ENCODE results near the gene AGK.

The AGK gene

GRCh38 chr7:141649865-141650634 lies 98.8 kb downstream of the AGK start:
- DNase-seq = peak; percentile 85 to 95 (median 95)
- Histone ChIP-seq H3K27me3 (replicated peaks in 2 of 5; ENCODE audit: control insufficient read depth in 4 of 5, insufficient read depth in 5 of 5, low read length in 4 of 5) (no peaks in the 10 kb centered on the region), H3K4me3 (ENCODE audit: control insufficient read depth in 1 of 7, extremely low read depth in 1 of 7, insufficient read depth in 4 of 7, low read depth in 2 of 7, low read length in 6 of 7) (no peak overlapping the region), H3K4me1 (ENCODE audit: control extremely low read depth in 1 of 4, control insufficient read depth in 4 of 4, insufficient read depth in 4 of 4, low read length in 3 of 4) (peaks cover 5 to 17% (median 9%) of the 10 kb centered on the region in 4 experiments), H3K9me3 (ENCODE audit: control extremely low read depth in 1 of 5, control insufficient read depth in 4 of 5, insufficient read depth in 2 of 5, low read depth in 1 of 5, low read length in 4 of 5) (no peaks in the 10 kb centered on the region), H3K27ac (ENCODE audit: insufficient read depth in 1 of 2, low read depth in 1 of 2, low read length in 2 of 2, poor library complexity in 1 of 2, severe bottlenecking in 2 of 2) (peak overlapping the region; percentile 67 to 85), H3K36me3 (ENCODE audit: control insufficient read depth in 4 of 4, insufficient read depth in 4 of 4, low read length in 3 of 4) (peaks cover 0 to 51% (median 12%) of the 10 kb centered on the region in 4 experiments)
- ChIA-PET CTCF (interaction anchor here (0.7 to 19.0 kb wide), 16 partner anchors 8 to 839 kb away, joined by 3 to 233 read pairs (median 4); partner anchors contain the start of genes AGK, SSBP1 and WEE2), POLR2A (interaction anchor here (1.0 kb wide), 1 partner anchor 15 kb away, joined by 4 read pairs; no protein-coding TSS in a partner anchor)
- WGBS (ENCODE audit: insufficient coverage) = 21% methylated on average over 4 of the region's 6 CpGs

GRCh38 chr7:141651417-141651816 lies 100.2 kb downstream of the AGK start:
- DNase-seq = no peak
- ChIA-PET CTCF (interaction anchor here (0.9 to 19.0 kb wide), 9 partner anchors 8 to 134 kb away, joined by 3 to 233 read pairs (median 6); partner anchors contain the start of genes SSBP1 and WEE2), POLR2A (interaction anchor here (0.7 kb wide), 1 partner anchor 717 kb away, joined by 4 read pairs; no protein-coding TSS in a partner anchor)
- Histone ChIP-seq H3K4me3 (ENCODE audit: control insufficient read depth in 1 of 7, extremely low read depth in 1 of 7, insufficient read depth in 4 of 7, low read depth in 2 of 7, low read length in 6 of 7) (no peak overlapping the region), H3K9me3 (ENCODE audit: control extremely low read depth in 1 of 5, control insufficient read depth in 4 of 5, insufficient read depth in 2 of 5, low read depth in 1 of 5, low read length in 4 of 5) (no peaks in the 10 kb centered on the region), H3K27me3 (replicated peaks in 2 of 5; ENCODE audit: control insufficient read depth in 4 of 5, insufficient read depth in 5 of 5, low read length in 4 of 5) (no peaks in the 10 kb centered on the region), H3K4me1 (ENCODE audit: control extremely low read depth in 1 of 4, control insufficient read depth in 4 of 4, insufficient read depth in 4 of 4, low read length in 3 of 4) (peaks cover 5 to 17% (median 9%) of the 10 kb centered on the region in 4 experiments), H3K27ac (ENCODE audit: insufficient read depth in 1 of 2, low read depth in 1 of 2, low read length in 2 of 2, poor library complexity in 1 of 2, severe bottlenecking in 2 of 2) (peak overlapping the region in 1 of 2 experiments; percentile 85), H3K36me3 (ENCODE audit: control insufficient read depth in 4 of 4, insufficient read depth in 4 of 4, low read length in 3 of 4) (peaks cover 0 to 46% (median 13%) of the 10 kb centered on the region in 4 experiments)
- WGBS (ENCODE audit: insufficient coverage) = 99% methylated on average over 9 of the region's 9 CpGs

GRCh38 chr7:141652691-141653090 lies 101.5 kb downstream of the AGK start:
- Histone ChIP-seq H3K36me3 (ENCODE audit: control insufficient read depth in 4 of 4, insufficient read depth in 4 of 4, low read length in 3 of 4) (peaks cover 0 to 39% (median 18%) of the 10 kb centered on the region in 4 experiments), H3K4me3 (ENCODE audit: control insufficient read depth in 1 of 7, extremely low read depth in 1 of 7, insufficient read depth in 4 of 7, low read depth in 2 of 7, low read length in 6 of 7) (no peak overlapping the region), H3K9me3 (ENCODE audit: control extremely low read depth in 1 of 5, control insufficient read depth in 4 of 5, insufficient read depth in 2 of 5, low read depth in 1 of 5, low read length in 4 of 5) (no peaks in the 10 kb centered on the region), H3K27me3 (replicated peaks in 2 of 5; ENCODE audit: control insufficient read depth in 4 of 5, insufficient read depth in 5 of 5, low read length in 4 of 5) (no peaks in the 10 kb centered on the region), H3K4me1 (ENCODE audit: control extremely low read depth in 1 of 4, control insufficient read depth in 4 of 4, insufficient read depth in 4 of 4, low read length in 3 of 4) (peaks cover 5 to 17% (median 9%) of the 10 kb centered on the region in 4 experiments), H3K27ac (ENCODE audit: insufficient read depth in 1 of 2, low read depth in 1 of 2, low read length in 2 of 2, poor library complexity in 1 of 2, severe bottlenecking in 2 of 2) (no peak overlapping the region)
- no peak for DNase-seq
- WGBS (ENCODE audit: insufficient coverage) = 77% methylated on average over 3 of the region's 3 CpGs
- POLR2A ChIA-PET = no interaction called here
- CTCF ChIA-PET = interaction anchor here (1.0 to 19.0 kb wide), 9 partner anchors 11 to 133 kb away, joined by 3 to 233 read pairs (median 5); partner anchors contain the start of genes SSBP1 and WEE2

GRCh38 chr7:141654551-141654950 lies 103.3 kb downstream of the AGK start:
- H3K27ac ChIP-seq (ENCODE audit: insufficient read depth in 1 of 2, low read depth in 1 of 2, low read length in 2 of 2, poor library complexity in 1 of 2, severe bottlenecking in 2 of 2) = peak overlapping the region in 1 of 2 experiments; percentile 20
- H3K9me3 ChIP-seq (ENCODE audit: control extremely low read depth in 1 of 5, control insufficient read depth in 4 of 5, insufficient read depth in 2 of 5, low read depth in 1 of 5, low read length in 4 of 5) = no peaks in the 10 kb centered on the region
- CTCF ChIA-PET = interaction anchor here (0.7 to 19.0 kb wide), 26 partner anchors 9 to 845 kb away, joined by 3 to 233 read pairs (median 4); partner anchors contain the start of genes DENND11, SSBP1 and WEE2
- peaks cover 0 to 37% (median 20%) of the 10 kb centered on the region in 4 experiments for H3K36me3 ChIP-seq (ENCODE audit: control insufficient read depth in 4 of 4, insufficient read depth in 4 of 4, low read length in 3 of 4)
- POLR2A ChIA-PET = interaction anchor here (0.6 to 1.9 kb wide), 4 partner anchors 28 to 134 kb away, joined by 3 to 10 read pairs (median 3); partner anchors contain the start of gene SSBP1
- peaks cover 7 to 18% (median 10%) of the 10 kb centered on the region in 4 experiments for H3K4me1 ChIP-seq (ENCODE audit: control extremely low read depth in 1 of 4, control insufficient read depth in 4 of 4, insufficient read depth in 4 of 4, low read length in 3 of 4)
- H3K27me3 ChIP-seq (replicated peaks in 2 of 5; ENCODE audit: control insufficient read depth in 4 of 5, insufficient read depth in 5 of 5, low read length in 4 of 5) = no peaks in the 10 kb centered on the region
- DNase-seq = peak; percentile 86 to 90 (median 88)
- no peak overlapping the region for H3K4me3 ChIP-seq (ENCODE audit: control insufficient read depth in 1 of 7, extremely low read depth in 1 of 7, insufficient read depth in 4 of 7, low read depth in 2 of 7, low read length in 6 of 7)
- WGBS (ENCODE audit: insufficient coverage) = no CpG with 5 or more reads among the region's 3 CpGs

GRCh38 chr7:141659501-141659900 lies 108.3 kb downstream of the AGK start:
- no peaks in the 10 kb centered on the region for H3K27me3 ChIP-seq (replicated peaks in 2 of 5; ENCODE audit: control insufficient read depth in 4 of 5, insufficient read depth in 5 of 5, low read length in 4 of 5)
- H3K4me1 ChIP-seq (ENCODE audit: control extremely low read depth in 1 of 4, control insufficient read depth in 4 of 4, insufficient read depth in 4 of 4, low read length in 3 of 4) = peaks cover 13 to 54% (median 47%) of the 10 kb centered on the region in 4 experiments
- H3K9me3 ChIP-seq (ENCODE audit: control extremely low read depth in 1 of 5, control insufficient read depth in 4 of 5, insufficient read depth in 2 of 5, low read depth in 1 of 5, low read length in 4 of 5) = no peaks in the 10 kb centered on the region
- WGBS (ENCODE audit: insufficient coverage) = 100% methylated on average over 6 of the region's 6 CpGs
- no peak for DNase-seq
- ChIA-PET POLR2A (interaction anchor here (0.6 to 1.2 kb wide), 2 partner anchors 16 to 18 kb away, joined by 4 to 6 read pairs; no protein-coding TSS in a partner anchor), CTCF (interaction anchor here (0.7 to 19.0 kb wide), 9 partner anchors 10 to 79 kb away, joined by 3 to 233 read pairs (median 6); partner anchors contain the start of genes SSBP1 and WEE2)
- H3K27ac ChIP-seq (ENCODE audit: insufficient read depth in 1 of 2, low read depth in 1 of 2, low read length in 2 of 2, poor library complexity in 1 of 2, severe bottlenecking in 2 of 2) = peak overlapping the region in 1 of 2 experiments; percentile 55
- peaks cover 5 to 41% (median 22%) of the 10 kb centered on the region in 4 experiments for H3K36me3 ChIP-seq (ENCODE audit: control insufficient read depth in 4 of 4, insufficient read depth in 4 of 4, low read length in 3 of 4)
- H3K4me3 ChIP-seq (ENCODE audit: control insufficient read depth in 1 of 7, extremely low read depth in 1 of 7, insufficient read depth in 4 of 7, low read depth in 2 of 7, low read length in 6 of 7) = no peak overlapping the region

- ChIA-PET POLR2A (interaction anchor here (0.6 to 1.3 kb wide), 5 partner anchors 16 to 78 kb away, joined by 3 to 12 read pairs (median 4); partner anchors contain the start of genes DENND11 and SSBP1), CTCF (interaction anchor here (0.9 to 19.0 kb wide), 9 partner anchors 9 to 78 kb away, joined by 3 to 233 read pairs (median 4); partner anchors contain the start of genes SSBP1 and WEE2)
- 0% methylated on average over 4 of the region's 4 CpGs for WGBS (ENCODE audit: insufficient coverage)
- peak overlapping the region; percentile 47 to 55 for H3K27ac ChIP-seq (ENCODE audit: insufficient read depth in 1 of 2, low read depth in 1 of 2, low read length in 2 of 2, poor library complexity in 1 of 2, severe bottlenecking in 2 of 2)
- H3K36me3 ChIP-seq (ENCODE audit: control insufficient read depth in 4 of 4, insufficient read depth in 4 of 4, low read length in 3 of 4) = peaks cover 6 to 48% (median 29%) of the 10 kb centered on the region in 4 experiments
- no peaks in the 10 kb centered on the region for H3K9me3 ChIP-seq (ENCODE audit: control extremely low read depth in 1 of 5, control insufficient read depth in 4 of 5, insufficient read depth in 2 of 5, low read depth in 1 of 5, low read length in 4 of 5)
- peak overlapping the region in 3 of 7 experiments; percentile 5 to 27 (median 14) for H3K4me3 ChIP-seq (ENCODE audit: control insufficient read depth in 1 of 7, extremely low read depth in 1 of 7, insufficient read depth in 4 of 7, low read depth in 2 of 7, low read length in 6 of 7)
- peak; percentile 61 to 90 (median 84) for DNase-seq
- H3K4me1 ChIP-seq (ENCODE audit: control extremely low read depth in 1 of 4, control insufficient read depth in 4 of 4, insufficient read depth in 4 of 4, low read length in 3 of 4) = peaks cover 13 to 52% (median 46%) of the 10 kb centered on the region in 4 experiments
- no peaks in the 10 kb centered on the region for H3K27me3 ChIP-seq (replicated peaks in 2 of 5; ENCODE audit: control insufficient read depth in 4 of 5, insufficient read depth in 5 of 5, low read length in 4 of 5)
Measured at GRCh38 chr7:141660259-141660658, 109.0 kb downstream of the AGK start.
